Cardiac muscle cell (in vitro differentiated cells and primary cell): ENCODE results near the gene R3HDM2. TPM values are rescaled to one million over a fixed set of nuclear protein-coding genes. Genes with fewer than 3 reads are reported as not detected.
"Not testable (repeated sequence)": the region's sequence is repeated elsewhere in the genome, so short reads cannot be mapped to it uniquely, and the experiment has no call there.

Source experiments
- DNase-seq, 2 donors: peaks; one replicate each; pipeline versions ENCODE4 v3.0.0 to v3.0.0-alpha.2; 2010 to 2017; ENCODE audit warnings: low read depth in 1 of 2, low spot score in 1 of 2
- H3K27ac ChIP-seq: fragments of 200-600 bp; sonication (generic); 2 replicates; pipeline ENCODE4 v1.5.1; 2016
- H3K27me3 ChIP-seq: fragments of 200-600 bp; sonication (generic); 2 replicates; pipeline ENCODE4 v1.6.0; 2016; ENCODE audit warnings: control low read depth
- H3K36me3 ChIP-seq: fragments of 200-600 bp; sonication (generic); 2 replicates; pipeline ENCODE4 v1.5.1; 2016; ENCODE audit warnings: control low read depth
- H3K4me1 ChIP-seq: fragments of 200-600 bp; sonication (generic); 2 replicates; pipeline ENCODE4 v1.8.1; 2017; ENCODE audit warnings: low read depth, mild to moderate bottlenecking, mixed run types
- H3K4me3 ChIP-seq: fragments of 200-600 bp; sonication (generic); 2 replicates; pipeline ENCODE4 v1.5.1; 2016; ENCODE audit warnings: mild to moderate bottlenecking
- H3K9me3 ChIP-seq: fragments of 200-600 bp; sonication (generic); 2 replicates; pipeline ENCODE4 v1.5.1; 2017; ENCODE audit warnings: low read depth, mild to moderate bottlenecking, control low read depth
- polyA plus RNA-seq: library from polyadenylated mRNA; unstranded; fragments of >200 nt; fragmentation: Nextera tagmentation; extraction: Ambion mirVana; gene quantifications from 2 replicates; pipeline ENCODE4 v1.2.1, GENCODE V29; 2016
- total RNA-seq: library from RNA; depleted of rRNA; stranded (reverse); fragments of >200 nt; gene quantifications from 2 replicates; pipeline ENCODE4 v1.2.3, GENCODE V29; 2016
- TF ChIP-seq, protein P1 (sequence below): IDR thresholded peaks from 2 replicates; pipeline ENCODE4 v1.5.1; 2012; ENCODE audit warnings: low read depth, mild to moderate bottlenecking, low read length

Gene R3HDM2
- total and polyA plus RNA-seq, 2 experiments from 2014 or later, result 23.3 to 59.9 TPM

DNA sequence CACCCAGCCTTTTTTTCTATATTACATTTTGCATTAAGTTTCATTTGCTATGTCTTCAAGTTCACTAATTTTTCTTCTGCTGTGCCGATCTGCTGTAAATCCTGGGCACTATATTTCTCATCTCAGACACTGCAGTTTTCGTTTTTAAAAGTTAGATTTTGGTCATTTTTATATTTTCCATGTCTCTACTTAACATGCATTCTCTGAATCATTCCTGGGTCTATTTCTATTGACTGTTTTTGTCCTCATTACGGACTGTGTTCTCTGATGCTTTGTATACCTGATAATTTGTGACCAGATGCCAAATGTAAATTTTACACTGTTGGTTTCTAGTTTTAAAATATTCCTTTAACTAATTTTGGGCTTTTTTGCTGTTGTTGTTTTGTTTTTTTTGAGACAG, 64.5 kb downstream of the R3HDM2 start:
- Histone ChIP-seq H3K27me3 (no peaks in the 10 kb centered on the region), H3K36me3 (no peaks in the 10 kb centered on the region)
- TF ChIP-seq, protein P1, sequence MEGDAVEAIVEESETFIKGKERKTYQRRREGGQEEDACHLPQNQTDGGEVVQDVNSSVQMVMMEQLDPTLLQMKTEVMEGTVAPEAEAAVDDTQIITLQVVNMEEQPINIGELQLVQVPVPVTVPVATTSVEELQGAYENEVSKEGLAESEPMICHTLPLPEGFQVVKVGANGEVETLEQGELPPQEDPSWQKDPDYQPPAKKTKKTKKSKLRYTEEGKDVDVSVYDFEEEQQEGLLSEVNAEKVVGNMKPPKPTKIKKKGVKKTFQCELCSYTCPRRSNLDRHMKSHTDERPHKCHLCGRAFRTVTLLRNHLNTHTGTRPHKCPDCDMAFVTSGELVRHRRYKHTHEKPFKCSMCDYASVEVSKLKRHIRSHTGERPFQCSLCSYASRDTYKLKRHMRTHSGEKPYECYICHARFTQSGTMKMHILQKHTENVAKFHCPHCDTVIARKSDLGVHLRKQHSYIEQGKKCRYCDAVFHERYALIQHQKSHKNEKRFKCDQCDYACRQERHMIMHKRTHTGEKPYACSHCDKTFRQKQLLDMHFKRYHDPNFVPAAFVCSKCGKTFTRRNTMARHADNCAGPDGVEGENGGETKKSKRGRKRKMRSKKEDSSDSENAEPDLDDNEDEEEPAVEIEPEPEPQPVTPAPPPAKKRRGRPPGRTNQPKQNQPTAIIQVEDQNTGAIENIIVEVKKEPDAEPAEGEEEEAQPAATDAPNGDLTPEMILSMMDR, result no peak

DNA sequence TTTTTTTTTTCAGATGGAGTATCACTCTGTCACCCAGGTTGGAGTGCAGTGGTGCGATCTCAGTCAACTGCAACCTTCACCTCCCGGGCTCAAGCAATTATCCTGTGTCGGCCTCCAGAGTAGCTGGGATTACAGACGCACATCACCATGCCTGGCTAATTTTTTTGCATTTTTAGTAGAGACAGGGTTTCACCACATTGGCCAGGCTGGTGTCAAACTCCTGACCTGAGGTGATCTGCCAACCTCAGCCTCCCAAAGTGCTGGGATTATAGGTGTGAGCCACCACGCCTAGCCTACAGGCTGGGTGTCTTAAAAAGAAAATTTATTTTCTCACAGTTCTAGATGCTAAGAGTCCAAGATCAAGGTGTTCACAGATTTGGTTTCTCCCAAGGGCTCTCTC, 66.7 kb downstream of the R3HDM2 start:
- not testable (repeated sequence) for H3K9me3 ChIP-seq, H3K27ac ChIP-seq, H3K27me3 ChIP-seq, H3K4me3 ChIP-seq, DNase-seq, H3K36me3 ChIP-seq, H3K4me1 ChIP-seq

More for the DNA sequence above, 64.5 kb downstream of the R3HDM2 start:
- no peak overlapping the region for H3K27ac ChIP-seq
- peaks cover 7% of the 10 kb centered on the region for H3K4me1 ChIP-seq
- no peak overlapping the region for H3K4me3 ChIP-seq
- DNase-seq, result no peak
- H3K9me3 ChIP-seq, result no peaks in the 10 kb centered on the region

DNA sequence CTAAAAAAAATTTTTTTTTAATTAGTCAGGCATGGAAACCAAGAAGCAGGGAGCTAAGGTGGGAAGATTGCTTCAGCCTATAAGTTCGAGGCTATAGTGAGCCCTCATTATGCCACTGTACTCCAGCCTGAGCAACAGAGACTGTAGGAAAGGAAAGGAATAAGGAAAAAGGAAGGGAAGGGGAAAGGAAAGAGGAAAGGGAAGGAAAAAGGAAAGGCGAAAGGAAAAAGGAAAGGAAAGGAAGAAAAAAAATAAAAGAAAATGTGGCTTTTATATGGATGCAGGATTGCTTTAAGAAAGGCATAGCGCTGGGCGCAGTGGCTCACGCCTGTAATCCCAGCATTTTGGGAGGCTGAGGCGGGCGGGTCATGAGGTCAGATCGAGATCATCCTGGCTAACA, 70.4 kb downstream of the R3HDM2 start:
- TF ChIP-seq, protein P1, result no peak
- H3K27me3 ChIP-seq, result no peaks in the 10 kb centered on the region
- H3K9me3 ChIP-seq, result no peaks in the 10 kb centered on the region
- no peaks in the 10 kb centered on the region for H3K4me1 ChIP-seq
- H3K4me3 ChIP-seq, result no peak overlapping the region
- no peak overlapping the region for H3K27ac ChIP-seq
- no peak for DNase-seq
- H3K36me3 ChIP-seq, result no peaks in the 10 kb centered on the region

DNA sequence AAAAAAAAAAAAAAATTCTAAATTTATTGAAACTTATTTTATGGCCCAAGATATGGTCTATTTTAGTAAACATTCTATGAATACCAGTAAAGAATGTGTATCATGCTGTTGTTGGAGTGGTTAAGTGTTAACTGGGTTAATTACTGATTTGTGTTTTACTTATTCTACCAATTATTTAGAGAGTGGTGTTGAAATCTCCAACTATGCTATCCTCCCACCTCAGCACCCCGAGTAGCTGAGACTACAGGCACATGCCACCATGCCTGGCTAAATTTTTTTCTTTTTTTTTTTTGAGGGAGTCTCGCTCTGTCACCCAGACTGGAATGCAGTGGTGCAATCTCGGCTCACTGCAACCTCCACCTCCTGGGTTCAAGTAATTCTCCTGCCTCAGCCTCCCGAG, 72.2 kb downstream of the R3HDM2 start:
- DNase-seq, result no peak
- H3K4me3 ChIP-seq, result no peak overlapping the region
- H3K9me3 ChIP-seq, result no peaks in the 10 kb centered on the region
- no peaks in the 10 kb centered on the region for H3K4me1 ChIP-seq
- H3K27ac ChIP-seq, result no peak overlapping the region
- no peaks in the 10 kb centered on the region for H3K27me3 ChIP-seq
- TF ChIP-seq, protein P1, result no peak
- H3K36me3 ChIP-seq, result no peaks in the 10 kb centered on the region

DNA sequence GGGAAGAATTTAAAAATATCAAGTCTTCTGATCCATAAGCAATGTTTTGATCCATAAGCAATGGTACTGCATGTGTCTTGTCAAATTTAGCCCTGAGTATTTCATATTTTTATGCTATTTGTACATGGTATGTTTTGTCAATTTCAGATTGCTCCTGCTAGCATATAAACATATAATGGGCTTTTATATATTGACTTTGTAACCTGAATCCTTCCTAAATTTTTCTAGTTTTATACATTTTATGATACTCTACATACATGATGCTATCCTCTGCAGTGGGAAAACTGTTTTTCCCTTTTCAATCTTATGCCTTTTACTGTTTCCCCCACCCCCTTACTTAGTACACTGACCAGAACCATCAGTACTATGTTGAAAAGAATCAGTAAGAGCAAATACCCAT, 75.1 kb downstream of the R3HDM2 start:
- Histone ChIP-seq H3K27me3 (no peaks in the 10 kb centered on the region), H3K4me1 (no peaks in the 10 kb centered on the region), H3K36me3 (no peaks in the 10 kb centered on the region), H3K4me3 (no peak overlapping the region), H3K27ac (no peak overlapping the region), H3K9me3 (no peaks in the 10 kb centered on the region)
- TF ChIP-seq, protein P1, result no peak
- DNase-seq, result no peak

DNA sequence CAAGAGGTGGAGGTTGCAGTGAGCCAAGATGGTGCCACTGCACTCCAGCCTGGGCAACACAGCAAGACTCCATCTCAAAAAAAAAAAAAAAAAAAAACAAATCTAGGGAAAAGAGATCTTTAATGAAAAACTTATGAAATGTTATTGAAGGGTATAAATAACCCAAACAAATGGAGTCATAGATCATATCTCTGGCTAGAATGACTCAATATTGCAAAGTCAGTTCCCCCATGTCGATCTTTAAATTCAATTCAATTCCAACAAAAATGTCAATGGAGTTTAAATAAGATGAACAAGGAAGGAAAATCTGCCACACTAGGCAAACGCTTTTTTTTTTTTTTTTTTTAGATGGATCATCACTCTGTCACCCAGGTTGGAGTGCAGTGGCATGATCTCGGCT, 78.7 kb downstream of the R3HDM2 start:
- TF ChIP-seq, protein P1, result no peak
- H3K27ac ChIP-seq, result no peak overlapping the region
- no peaks in the 10 kb centered on the region for H3K27me3 ChIP-seq
- no peak for DNase-seq
- H3K4me3 ChIP-seq, result no peak overlapping the region
- no peaks in the 10 kb centered on the region for H3K36me3 ChIP-seq
- no peaks in the 10 kb centered on the region for H3K4me1 ChIP-seq
- no peaks in the 10 kb centered on the region for H3K9me3 ChIP-seq
